Endodermal cell (in vitro differentiated cells): Measurements from ENCODE around the gene DIPK1B. TPM values are rescaled to one million over a fixed set of nuclear protein-coding genes. Genes with fewer than 3 reads are reported as not detected.
A peak's percentile ranks its signal among the peaks of the same experiment; 100 is the strongest.

Source experiments
- DNase-seq: peaks from one replicate; pipeline ENCODE4 v3.0.0-alpha.2; 2017
- H3K27ac ChIP-seq: 2 replicates; pipeline ENCODE4 v1.5.1; 2013; ENCODE audit warnings: mild to moderate bottlenecking, low read depth, low read length, moderate library complexity
- H3K27me3 ChIP-seq: 2 replicates; pipeline ENCODE4 v1.6.1; 2013; ENCODE audit warnings: mild to moderate bottlenecking, low read length, moderate library complexity; ENCODE audit not compliant: insufficient read depth, control insufficient read depth, poor library complexity, severe bottlenecking
- H3K36me3 ChIP-seq: 2 replicates; pipeline ENCODE4 v1.7.0; 2013; ENCODE audit warnings: mild to moderate bottlenecking, low read length, moderate library complexity; ENCODE audit not compliant: control insufficient read depth, insufficient read depth
- H3K4me1 ChIP-seq: one replicate; pipeline ENCODE4 v1.7.0; 2013; ENCODE audit warnings: low read length; ENCODE audit not compliant: control insufficient read depth, insufficient read depth
- H3K4me3 ChIP-seq: 2 replicates; pipeline ENCODE4 v1.5.1; 2013; ENCODE audit warnings: mild to moderate bottlenecking, low read length, moderate library complexity
- H3K9ac ChIP-seq: 2 replicates; pipeline ENCODE4 v1.6.1; 2013; ENCODE audit warnings: mild to moderate bottlenecking, low read length, moderate library complexity; ENCODE audit not compliant: poor library complexity, severe bottlenecking; ENCODE audit errors: extremely low read depth
- H3K9me3 ChIP-seq: 2 replicates; pipeline ENCODE4 v1.6.1; 2013; ENCODE audit warnings: mild to moderate bottlenecking, low read length, moderate library complexity; ENCODE audit not compliant: control insufficient read depth
- H3K27ac Mint-ChIP-seq: 2 replicates; pipeline ENCODE4 v1.8.0; 2020; ENCODE audit warnings: mixed read lengths
- H3K27me3 Mint-ChIP-seq: 2 replicates; pipeline ENCODE4 v1.8.0; 2021; ENCODE audit warnings: mild to moderate bottlenecking, mixed read lengths; ENCODE audit not compliant: insufficient read depth
- H3K36me3 Mint-ChIP-seq: 2 replicates; pipeline ENCODE4 v1.8.0; 2020; ENCODE audit warnings: low read depth, mixed read lengths
- H3K4me1 Mint-ChIP-seq: 2 replicates; pipeline ENCODE4 v1.8.0; 2020; ENCODE audit warnings: mixed read lengths
- H3K4me3 Mint-ChIP-seq: 2 replicates; pipeline ENCODE4 v1.8.0; 2020; ENCODE audit warnings: mild to moderate bottlenecking, moderate library complexity, mixed read lengths
- H3K9me3 Mint-ChIP-seq: 2 replicates; pipeline ENCODE4 v1.8.0; 2020; ENCODE audit warnings: mild to moderate bottlenecking, mixed read lengths
- WGBS, 2 experiments: methylation state at CpG; one replicate each; pipeline versions ENCODE4 v1.1.5 to v1.1.7; 2013; ENCODE audit warnings: missing lambda C conversion rate in 2 of 2, mixed read lengths in 1 of 2; ENCODE audit not compliant: insufficient coverage in 1 of 2, insufficient read length in 1 of 2; 5-methylcytosine and 5-hydroxymethylcytosine counted together
- total RNA-seq, 2 donors: library from RNA; stranded (reverse); fragmentation: NEBNext Ultra II Directional in 1 of 2; extraction: Animal tissue kit (Norgen Biotek cat#: 25700) in 1 of 2; gene quantifications; 2 replicates in 1 of 2; 3 replicates in 1 of 2; pipeline ENCODE4 v1.2.1, GENCODE V29; 2021
- TF ChIP-seq, protein P1 (sequence below): fragments of 200-600 bp; sonication (generic); conservative IDR thresholded peaks from 2 replicates; pipeline ENCODE4 v1.5.0; 2021; ENCODE audit warnings: antibody characterized with exemption, mild to moderate bottlenecking

DIPK1B gene
- total RNA-seq, 2 donors from 2014 or later, result 35.1 to 45.4 TPM

DNA sequence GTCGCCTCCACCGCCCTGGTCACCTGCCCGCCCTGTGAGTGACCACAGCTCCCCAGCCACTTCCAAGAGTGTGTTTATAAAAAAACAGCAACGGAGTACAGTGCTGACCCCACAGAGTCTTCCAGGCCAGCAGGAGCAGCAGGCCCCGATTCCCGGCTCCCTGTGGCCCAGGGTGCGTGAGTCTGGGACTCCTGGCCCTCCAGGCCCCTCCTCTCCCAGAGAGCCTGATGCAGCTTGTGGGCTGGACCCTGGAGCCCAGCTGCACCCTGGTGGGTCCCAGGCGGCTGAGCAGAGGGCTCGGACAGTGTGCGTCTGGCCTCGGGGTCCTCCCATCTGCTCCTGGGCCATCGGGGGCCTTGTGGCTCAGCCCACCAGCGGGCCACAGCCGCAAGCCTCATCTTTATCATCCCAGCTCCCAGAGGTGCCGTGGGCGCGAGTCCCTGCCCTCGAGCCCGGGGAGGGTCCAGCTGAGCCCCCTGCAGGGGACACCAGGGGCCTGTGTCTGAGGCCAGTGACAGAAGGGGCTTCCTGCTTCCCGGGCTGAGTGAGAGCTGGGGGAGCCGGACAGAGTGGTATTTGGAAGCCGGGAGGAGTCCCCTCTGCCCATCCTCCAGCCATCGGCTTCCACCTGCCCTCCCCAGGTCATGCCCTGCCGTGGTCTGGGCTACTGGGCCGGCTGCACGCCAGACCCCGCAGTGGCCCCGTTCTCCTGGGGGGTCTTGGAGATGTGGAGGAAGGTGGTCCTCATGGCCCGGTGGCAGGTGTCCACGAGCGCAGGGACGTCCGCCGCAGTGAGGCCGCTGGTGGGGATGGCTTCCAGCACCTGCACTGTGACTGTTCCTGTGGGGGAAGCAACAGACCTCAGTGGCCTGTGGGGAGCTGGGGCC, 39.0 kb upstream of the DIPK1B start:
- Histone ChIP-seq H3K36me3 (peaks cover 5% of the 10 kb centered on the region), H3K4me1 (no peaks in the 10 kb centered on the region), H3K27ac (peak overlapping the region; percentile 32), H3K27me3 (no peaks in the 10 kb centered on the region), H3K9me3 (no peaks in the 10 kb centered on the region), H3K4me3 (no peak overlapping the region), H3K9ac (no peak overlapping the region)
- no peak for DNase-seq
- Mint-ChIP-seq H3K27ac (no peak overlapping the region), H3K36me3 (peaks cover 3% of the 10 kb centered on the region), H3K4me1 (peaks cover 3% of the 10 kb centered on the region), H3K4me3 (no peak overlapping the region), H3K9me3 (no peaks in the 10 kb centered on the region), H3K27me3 (no peaks in the 10 kb centered on the region)
- TF ChIP-seq, protein P1, sequence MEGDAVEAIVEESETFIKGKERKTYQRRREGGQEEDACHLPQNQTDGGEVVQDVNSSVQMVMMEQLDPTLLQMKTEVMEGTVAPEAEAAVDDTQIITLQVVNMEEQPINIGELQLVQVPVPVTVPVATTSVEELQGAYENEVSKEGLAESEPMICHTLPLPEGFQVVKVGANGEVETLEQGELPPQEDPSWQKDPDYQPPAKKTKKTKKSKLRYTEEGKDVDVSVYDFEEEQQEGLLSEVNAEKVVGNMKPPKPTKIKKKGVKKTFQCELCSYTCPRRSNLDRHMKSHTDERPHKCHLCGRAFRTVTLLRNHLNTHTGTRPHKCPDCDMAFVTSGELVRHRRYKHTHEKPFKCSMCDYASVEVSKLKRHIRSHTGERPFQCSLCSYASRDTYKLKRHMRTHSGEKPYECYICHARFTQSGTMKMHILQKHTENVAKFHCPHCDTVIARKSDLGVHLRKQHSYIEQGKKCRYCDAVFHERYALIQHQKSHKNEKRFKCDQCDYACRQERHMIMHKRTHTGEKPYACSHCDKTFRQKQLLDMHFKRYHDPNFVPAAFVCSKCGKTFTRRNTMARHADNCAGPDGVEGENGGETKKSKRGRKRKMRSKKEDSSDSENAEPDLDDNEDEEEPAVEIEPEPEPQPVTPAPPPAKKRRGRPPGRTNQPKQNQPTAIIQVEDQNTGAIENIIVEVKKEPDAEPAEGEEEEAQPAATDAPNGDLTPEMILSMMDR, result no peak
- 94% methylated on average over 13 to 35 of the region's 35 CpGs for WGBS, 2 experiments

DNA sequence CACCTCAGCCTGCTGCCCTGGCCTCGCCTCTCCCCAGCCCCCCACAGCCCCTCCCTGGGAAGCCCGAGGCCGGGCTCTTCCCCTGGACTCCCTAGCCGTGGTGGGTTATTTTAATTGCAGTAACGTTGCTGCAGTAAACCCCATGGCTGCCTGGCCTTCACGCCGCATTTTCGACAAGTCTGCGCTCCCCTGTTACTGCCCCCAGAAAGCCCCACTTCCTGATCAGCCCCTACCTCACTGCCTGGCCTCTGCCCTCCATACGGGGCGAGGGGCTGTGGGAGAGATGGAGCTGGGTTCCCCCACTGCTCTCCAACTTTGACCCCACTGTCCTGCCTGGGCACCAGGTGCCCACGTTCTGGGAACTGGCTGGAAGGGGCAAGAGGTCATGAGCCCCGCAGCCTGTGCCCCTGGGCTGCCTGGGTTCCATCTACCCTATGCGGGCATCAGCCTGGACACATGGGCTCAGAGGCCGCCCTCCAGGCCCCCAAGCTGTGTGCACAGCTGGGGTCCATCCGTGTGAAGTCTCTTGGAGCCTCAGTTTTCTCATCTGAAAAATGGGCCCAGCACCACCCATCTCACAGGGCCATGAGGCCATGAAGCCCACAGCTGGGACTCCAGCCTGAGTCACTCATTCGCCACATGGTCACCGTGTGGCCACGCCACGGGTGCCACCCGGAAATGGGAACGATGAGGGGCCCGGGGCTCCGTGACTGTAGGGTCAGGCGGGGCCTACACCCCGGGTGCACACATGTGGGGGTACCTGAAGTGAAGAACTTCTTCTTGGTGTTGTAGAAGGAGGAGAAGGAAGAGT, 38.2 kb upstream of the DIPK1B start:
- Histone ChIP-seq H3K27me3 (no peaks in the 10 kb centered on the region), H3K36me3 (peaks cover 5% of the 10 kb centered on the region), H3K4me1 (no peaks in the 10 kb centered on the region), H3K4me3 (no peak overlapping the region), H3K27ac (no peak overlapping the region), H3K9me3 (no peaks in the 10 kb centered on the region), H3K9ac (no peak overlapping the region)
- Mint-ChIP-seq H3K9me3 (no peaks in the 10 kb centered on the region), H3K27me3 (no peaks in the 10 kb centered on the region), H3K4me1 (peaks cover 3% of the 10 kb centered on the region), H3K27ac (no peak overlapping the region), H3K4me3 (no peak overlapping the region), H3K36me3 (peaks cover 3% of the 10 kb centered on the region)
- DNase-seq, result no peak
- TF ChIP-seq, protein P1, result no peak
- WGBS, 2 experiments, result 89 to 95% methylated on average over 14 to 26 of the region's 26 CpGs

DNA sequence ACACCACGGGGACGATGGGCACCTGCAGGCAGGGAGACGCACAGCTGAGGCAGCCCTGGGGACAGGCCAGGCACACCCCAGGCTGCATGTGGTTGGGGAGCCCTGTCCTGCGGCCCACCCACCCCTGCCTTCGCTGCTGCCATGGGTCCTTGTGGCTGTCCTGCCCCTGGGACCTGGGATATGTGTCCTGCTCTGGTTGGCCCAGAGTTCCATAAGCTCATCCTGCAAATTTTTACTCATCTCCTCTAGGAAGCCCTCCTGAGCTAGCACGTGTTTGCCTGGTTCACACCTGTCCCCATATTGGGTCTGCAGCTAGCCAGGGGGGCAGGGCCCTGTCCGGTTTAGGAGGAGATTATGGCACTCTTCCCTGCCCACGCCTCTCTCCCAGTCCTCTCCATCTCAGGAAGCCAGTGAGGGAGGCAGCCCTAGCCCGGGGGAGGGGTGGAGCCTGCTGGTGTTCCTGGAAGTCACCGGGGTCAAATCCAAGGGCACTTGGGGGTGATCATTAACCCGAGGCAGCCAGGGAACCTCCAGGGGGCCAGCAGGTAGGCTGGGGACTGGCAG, 37.5 kb upstream of the DIPK1B start:
- Histone ChIP-seq H3K27me3 (no peaks in the 10 kb centered on the region), H3K9me3 (no peaks in the 10 kb centered on the region), H3K9ac (no peak overlapping the region), H3K27ac (no peak overlapping the region), H3K4me1 (no peaks in the 10 kb centered on the region), H3K36me3 (peaks cover 5% of the 10 kb centered on the region), H3K4me3 (no peak overlapping the region)
- no peak overlapping the region for H3K4me3 Mint-ChIP-seq
- peaks cover 3% of the 10 kb centered on the region for H3K36me3 Mint-ChIP-seq
- TF ChIP-seq, protein P1, result no peak
- H3K27ac Mint-ChIP-seq, result peak overlapping the region; percentile 77
- DNase-seq, result peak; percentile 81
- no peaks in the 10 kb centered on the region for H3K9me3 Mint-ChIP-seq
- H3K27me3 Mint-ChIP-seq, result no peaks in the 10 kb centered on the region
- 72 to 80% methylated on average over 3 to 11 of the region's 11 CpGs for WGBS, 2 experiments
- H3K4me1 Mint-ChIP-seq, result peaks cover 3% of the 10 kb centered on the region
